Measurements from ENCODE around the gene AP1S2. TPM values are rescaled to one million over a fixed set of nuclear protein-coding genes. Genes with fewer than 3 reads are reported as not detected.

AP1S2 gene
- total RNA-seq, 2 donors from 2014 or later = 61.6 to 155 TPM

- no peak for ATAC-seq (ENCODE audit: insufficient number of reproducible peaks, low FRiP score, low read depth)
- no peak overlapping the region for H3K4me3 ChIP-seq
- H3K27ac ChIP-seq = no peak overlapping the region
- no peaks in the 10 kb centered on the region for H3K4me1 ChIP-seq (ENCODE audit: control insufficient read depth in 1 of 2, low read depth in 2 of 2)
- no peak for DNase-seq (ENCODE audit: low spot score)
- H3K27me3 ChIP-seq (replicated peaks; ENCODE audit: insufficient read depth) = no peaks in the 10 kb centered on the region
- no peaks in the 10 kb centered on the region for H3K9me3 ChIP-seq
- TF ChIP-seq CTCF (IDR thresholded peaks at IDR 0.05) = no peak
- peaks cover 5% of the 10 kb centered on the region for H3K36me3 ChIP-seq
These were observed 34.2 kb downstream of the AP1S2 start for GRCh38 chrX:15820106-15821073.

DNA sequence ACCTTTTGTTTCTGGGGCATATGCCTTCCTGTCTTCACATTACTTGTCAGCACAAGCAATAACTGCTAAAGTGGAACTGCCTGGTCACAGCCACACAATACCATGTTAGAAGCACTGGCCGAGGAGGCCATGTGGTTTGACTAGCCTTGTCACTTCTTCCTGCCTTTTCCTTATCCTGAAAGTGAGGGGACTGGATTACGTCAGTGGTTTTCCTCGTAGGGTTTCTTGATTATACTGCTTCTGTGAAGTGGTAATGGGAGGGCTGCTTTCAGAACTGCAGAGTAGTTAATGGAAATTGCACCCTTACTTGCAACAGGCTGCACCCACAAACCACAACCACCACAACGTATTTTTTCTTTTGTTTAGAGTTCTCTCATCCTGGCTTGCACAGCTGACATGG, 37.7 kb downstream of the AP1S2 start:
- DNase-seq (ENCODE audit: low spot score) = no peak
- TF ChIP-seq CTCF (IDR thresholded peaks at IDR 0.05) = no peak
- no peak overlapping the region for H3K27ac ChIP-seq

GRCh38 chrX:15816438-15816809, 38.2 kb downstream of the AP1S2 start:
- no peaks in the 10 kb centered on the region for H3K27me3 ChIP-seq (replicated peaks; ENCODE audit: insufficient read depth)
- no peak for DNase-seq (ENCODE audit: low spot score)
- ATAC-seq (ENCODE audit: insufficient number of reproducible peaks, low FRiP score, low read depth) = no peak
- no peak overlapping the region for H3K27ac ChIP-seq
- no peaks in the 10 kb centered on the region for H3K9me3 ChIP-seq
- H3K4me1 ChIP-seq (ENCODE audit: control insufficient read depth in 1 of 2, low read depth in 2 of 2) = no peaks in the 10 kb centered on the region
- TF ChIP-seq CTCF (IDR thresholded peaks at IDR 0.05) = no peak
- H3K4me3 ChIP-seq = no peak overlapping the region
- peaks cover 11% of the 10 kb centered on the region for H3K36me3 ChIP-seq

More for the DNA sequence above, 37.7 kb downstream of the AP1S2 start:
- Histone ChIP-seq H3K4me3 (no peak overlapping the region), H3K36me3 (peaks cover 11% of the 10 kb centered on the region), H3K4me1 (ENCODE audit: control insufficient read depth in 1 of 2, low read depth in 2 of 2) (no peaks in the 10 kb centered on the region), H3K27me3 (replicated peaks; ENCODE audit: insufficient read depth) (no peaks in the 10 kb centered on the region), H3K9me3 (no peaks in the 10 kb centered on the region)
- ATAC-seq (ENCODE audit: insufficient number of reproducible peaks, low FRiP score, low read depth) = no peak

DNA sequence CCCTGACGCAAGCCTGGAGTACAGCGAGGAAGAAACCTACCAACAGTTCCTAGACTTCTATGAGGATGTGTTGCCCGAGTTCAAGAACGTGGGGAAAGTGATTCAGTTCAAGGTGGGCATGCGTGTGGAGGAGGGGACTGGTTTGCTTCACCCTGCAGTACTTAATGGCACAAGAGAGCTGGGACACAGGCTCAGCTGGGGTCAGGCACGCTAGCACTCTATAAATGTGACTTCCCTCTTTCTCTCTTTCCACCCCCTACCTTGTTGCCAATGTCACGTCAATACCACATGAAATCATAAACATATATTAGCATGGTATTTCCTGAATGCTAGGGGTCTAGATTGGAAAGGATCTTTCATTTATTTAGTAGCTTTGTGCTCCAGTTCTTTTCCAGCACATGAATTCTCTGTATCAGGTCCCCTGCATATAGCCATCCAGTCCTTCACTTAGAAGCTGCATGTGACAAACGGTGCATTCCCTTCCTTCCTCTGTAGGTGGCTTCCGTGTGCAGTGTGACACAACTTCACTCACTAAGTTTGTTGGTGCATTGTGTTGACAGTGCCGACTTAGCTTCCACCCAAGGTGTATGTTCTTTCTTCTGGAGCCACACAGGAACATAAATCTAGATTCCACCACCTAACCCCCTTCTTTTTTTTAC, 38.7 kb downstream of the AP1S2 start:
- no peak for ATAC-seq (ENCODE audit: insufficient number of reproducible peaks, low FRiP score, low read depth)
- no peaks in the 10 kb centered on the region for H3K9me3 ChIP-seq
- H3K27me3 ChIP-seq (replicated peaks; ENCODE audit: insufficient read depth) = no peaks in the 10 kb centered on the region
- peaks cover 9% of the 10 kb centered on the region for H3K36me3 ChIP-seq
- H3K4me3 ChIP-seq = no peak overlapping the region
- DNase-seq (ENCODE audit: low spot score) = no peak
- H3K4me1 ChIP-seq (ENCODE audit: control insufficient read depth in 1 of 2, low read depth in 2 of 2) = no peaks in the 10 kb centered on the region
- H3K27ac ChIP-seq = no peak overlapping the region
- TF ChIP-seq CTCF (IDR thresholded peaks at IDR 0.05) = no peak

- DNase-seq (ENCODE audit: low spot score) = no peak
These were observed 39.7 kb downstream of the AP1S2 start for GRCh38 chrX:15814771-15815365.

More at GRCh38 chrX:15814771-15815365, 39.7 kb downstream of the AP1S2 start:
- Histone ChIP-seq H3K27ac (no peak overlapping the region), H3K4me3 (no peak overlapping the region), H3K27me3 (replicated peaks; ENCODE audit: insufficient read depth) (no peaks in the 10 kb centered on the region), H3K36me3 (peaks cover 5% of the 10 kb centered on the region), H3K4me1 (ENCODE audit: control insufficient read depth in 1 of 2, low read depth in 2 of 2) (no peaks in the 10 kb centered on the region), H3K9me3 (no peaks in the 10 kb centered on the region)
- ATAC-seq (ENCODE audit: insufficient number of reproducible peaks, low FRiP score, low read depth) = no peak
- TF ChIP-seq CTCF (IDR thresholded peaks at IDR 0.05) = no peak
